Renal pelvis (tissue), 12 donors: ENCODE results near the gene ALG9. TPM values are rescaled to one million over a fixed set of nuclear protein-coding genes. Genes with fewer than 3 reads are reported as not detected.

Experiments used
- DNase-seq: peaks from one replicate; pipeline ENCODE4 v3.0.0-alpha.2; 2013
- long read RNA-seq, 16 experiments: transcript quantifications; one replicate each; lab custom pipeline, GENCODE V29; 2026
- polyA plus RNA-seq, 3 donors: library from polyadenylated mRNA; unstranded; fragments of 120-200 nt; gene quantifications; one replicate each; pipeline ENCODE4 v1.2.1, GENCODE V29; 2013; ENCODE audit not compliant: insufficient read length in 3 of 3

The ALG9 gene
- polyA plus RNA-seq: 10 to 100 TPM; 41.8 to 50.8 (median 46.3) TPM
- long read RNA-seq, donor 1, partial matches to known transcripts: 0 of 1 reads
- long read RNA-seq, donor 1, other reads (novel, unspliced or antisense): 0 of 1 reads
- long read RNA-seq, donor 2, partial matches to known transcripts: 0 of 6 reads
- long read RNA-seq, donor 2, other reads (novel, unspliced or antisense): 0 of 6 reads
- long read RNA-seq, donor 3, partial matches to known transcripts: 0 of 3 reads
- long read RNA-seq, donor 3, other reads (novel, unspliced or antisense): 0 of 3 reads
- long read RNA-seq, donor 4, partial matches to known transcripts: 0 of 2 reads
- long read RNA-seq, donor 4, other reads (novel, unspliced or antisense): 0 of 2 reads
- long read RNA-seq, donor 5, partial matches to known transcripts: 0 of 3 reads
- long read RNA-seq, donor 5, other reads (novel, unspliced or antisense): 0 of 3 reads
- long read RNA-seq, donor 6, partial matches to known transcripts: 0 of 7 reads
- long read RNA-seq, donor 6, other reads (novel, unspliced or antisense): 0 of 7 reads
- long read RNA-seq, donor 7, partial matches to known transcripts: 0 of 6 reads
- long read RNA-seq, donor 7, other reads (novel, unspliced or antisense): 0 of 6 reads
- long read RNA-seq, donor 8, partial matches to known transcripts: 0 of 2 reads
- long read RNA-seq, donor 8, other reads (novel, unspliced or antisense): 0 of 2 reads
- long read RNA-seq, donor 9, partial matches to known transcripts: 6 of 10 reads
- long read RNA-seq, donor 9, other reads (novel, unspliced or antisense): 0 of 10 reads
- long read RNA-seq, donor 10, partial matches to known transcripts: 0 of 3 reads
- long read RNA-seq, donor 10, other reads (novel, unspliced or antisense): 0 of 3 reads
- long read RNA-seq, donor 11, partial matches to known transcripts: 0 of 2 reads
- long read RNA-seq, donor 11, other reads (novel, unspliced or antisense): 0 of 2 reads
- long read RNA-seq, donor 12, partial matches to known transcripts: 0 of 8 reads
- long read RNA-seq, donor 12, other reads (novel, unspliced or antisense): 0 of 8 reads
- long read RNA-seq, donor 13, partial matches to known transcripts: 0 of 1 reads
- long read RNA-seq, donor 13, other reads (novel, unspliced or antisense): 0 of 1 reads
- long read RNA-seq, donor 14: 0 reads
- long read RNA-seq, donor 15, partial matches to known transcripts: 7 of 10 reads
- long read RNA-seq, donor 15, other reads (novel, unspliced or antisense): 0 of 10 reads
- long read RNA-seq, donor 16, partial matches to known transcripts: 0 of 6 reads
- long read RNA-seq, donor 16, other reads (novel, unspliced or antisense): 0 of 6 reads

DNA sequence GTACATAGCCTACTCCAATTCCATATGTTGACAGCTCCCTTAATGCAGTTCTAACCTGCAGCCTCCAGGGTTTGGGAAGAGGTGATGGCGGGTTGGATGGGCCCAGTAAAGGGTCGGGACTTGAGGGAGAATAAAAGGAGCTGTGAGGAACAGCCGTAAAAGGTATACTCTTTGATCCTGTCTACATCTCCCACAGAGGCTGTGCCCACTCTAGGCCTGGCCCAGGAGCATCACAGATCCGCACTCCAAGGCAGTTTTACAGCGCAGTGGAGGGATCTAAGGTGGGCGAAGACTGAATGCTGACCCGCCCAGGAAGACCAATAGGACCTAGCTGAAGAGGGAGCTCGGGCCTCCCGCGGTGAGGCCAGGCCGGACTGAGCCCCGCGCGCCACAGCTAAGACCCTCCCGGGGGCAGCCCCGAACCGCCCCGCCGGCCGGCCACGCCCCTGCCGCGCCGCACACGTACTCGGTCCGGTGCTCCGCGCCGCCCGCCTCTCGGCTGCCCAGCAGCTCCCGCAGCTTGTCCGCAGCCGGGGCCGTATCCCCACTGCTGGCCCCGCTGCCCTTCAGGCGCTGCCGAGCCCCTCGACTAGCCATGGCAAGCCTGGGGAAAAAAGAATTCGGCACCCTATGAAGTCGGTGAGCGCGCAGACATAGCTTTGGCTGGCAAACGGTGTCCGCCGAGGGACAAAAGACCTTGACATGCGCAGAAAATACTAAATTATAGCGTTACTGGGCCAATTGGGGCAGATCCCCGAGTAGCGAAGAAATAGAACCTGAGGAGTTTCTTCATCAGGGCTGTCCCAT is at the start of gene ALG9:
Gene ALG9, minus strand, starts transcription at position 696 of the 807 bp plus-strand sequence. Its CDS starts 99 bp downstream, at position 597.
- DNase-seq: peak; percentile 83

DNA sequence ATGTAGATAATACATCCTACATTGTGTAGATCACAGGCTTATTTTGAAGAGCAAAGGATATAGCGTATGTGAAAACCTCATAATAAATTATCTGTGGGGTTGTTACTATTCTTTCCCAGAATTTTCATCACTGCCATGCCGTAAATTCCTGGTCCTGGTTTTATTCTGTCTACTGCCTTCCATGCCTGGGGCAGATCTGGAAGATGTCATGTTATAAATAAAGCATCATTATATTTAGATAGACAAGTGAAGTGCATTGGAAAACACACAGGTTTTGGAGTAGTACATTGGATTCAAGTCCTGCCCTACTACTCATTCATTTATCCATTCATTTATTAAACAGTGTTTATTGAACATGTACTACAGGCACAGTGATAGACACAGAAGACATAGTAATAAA is 49.5 kb upstream of the ALG9 start:
- no peak for DNase-seq

GRCh38 chr11:111918390-111919256 is 47.2 kb upstream of the ALG9 start, which contains the start of gene C11orf52:
Gene C11orf52, plus strand, starts transcription at chr11:111918913. Its CDS starts 60 bp downstream, at chr11:111918973.
- peak; percentile 93 for DNase-seq

- no peak for DNase-seq
Measured at GRCh38 chr11:111917788-111918187, 46.4 kb upstream of the ALG9 start.

GRCh38 chr11:111917312-111917711 is 45.9 kb upstream of the ALG9 start:
- DNase-seq: no peak

DNA sequence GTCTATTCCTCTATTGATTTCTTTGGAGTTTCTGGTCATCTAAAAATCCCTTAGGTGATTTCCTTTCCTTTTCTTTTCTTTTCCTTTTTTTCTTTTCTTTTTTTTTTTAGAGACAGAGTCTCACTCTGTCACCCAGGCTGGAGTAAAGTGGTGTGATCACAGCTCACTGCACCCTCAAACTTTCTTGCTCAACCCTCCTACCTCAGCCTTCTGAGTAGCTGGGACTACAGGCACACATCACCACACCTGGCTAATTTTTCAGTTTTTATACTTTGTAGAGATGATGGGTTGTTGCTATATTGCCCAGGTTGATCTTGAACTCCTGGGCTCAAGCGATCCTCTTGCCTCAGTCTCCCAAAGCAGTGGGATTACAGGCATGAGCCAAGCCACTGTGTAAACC is 45.4 kb upstream of the ALG9 start:
- DNase-seq: no peak

DNA sequence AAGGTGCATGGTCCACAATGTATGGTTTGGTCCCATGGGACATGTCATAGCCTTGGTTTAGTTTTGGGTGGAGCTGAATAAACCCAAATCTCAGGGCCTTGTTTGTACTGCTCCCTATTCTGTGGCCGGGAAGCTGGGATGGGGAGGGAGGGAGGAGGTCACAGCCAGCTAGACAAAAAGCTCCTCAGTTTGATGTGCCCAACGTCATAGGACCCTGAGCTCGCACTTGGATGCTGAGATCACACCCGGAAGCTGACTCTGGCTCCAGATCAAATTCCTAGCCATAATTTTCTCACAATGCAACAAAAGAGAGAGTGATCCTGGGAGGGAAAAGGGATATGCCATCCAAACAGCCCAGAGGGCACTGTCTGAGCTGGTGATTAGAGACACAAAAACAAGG is 42.6 kb upstream of the ALG9 start:
- peak; percentile 68 for DNase-seq

DNA sequence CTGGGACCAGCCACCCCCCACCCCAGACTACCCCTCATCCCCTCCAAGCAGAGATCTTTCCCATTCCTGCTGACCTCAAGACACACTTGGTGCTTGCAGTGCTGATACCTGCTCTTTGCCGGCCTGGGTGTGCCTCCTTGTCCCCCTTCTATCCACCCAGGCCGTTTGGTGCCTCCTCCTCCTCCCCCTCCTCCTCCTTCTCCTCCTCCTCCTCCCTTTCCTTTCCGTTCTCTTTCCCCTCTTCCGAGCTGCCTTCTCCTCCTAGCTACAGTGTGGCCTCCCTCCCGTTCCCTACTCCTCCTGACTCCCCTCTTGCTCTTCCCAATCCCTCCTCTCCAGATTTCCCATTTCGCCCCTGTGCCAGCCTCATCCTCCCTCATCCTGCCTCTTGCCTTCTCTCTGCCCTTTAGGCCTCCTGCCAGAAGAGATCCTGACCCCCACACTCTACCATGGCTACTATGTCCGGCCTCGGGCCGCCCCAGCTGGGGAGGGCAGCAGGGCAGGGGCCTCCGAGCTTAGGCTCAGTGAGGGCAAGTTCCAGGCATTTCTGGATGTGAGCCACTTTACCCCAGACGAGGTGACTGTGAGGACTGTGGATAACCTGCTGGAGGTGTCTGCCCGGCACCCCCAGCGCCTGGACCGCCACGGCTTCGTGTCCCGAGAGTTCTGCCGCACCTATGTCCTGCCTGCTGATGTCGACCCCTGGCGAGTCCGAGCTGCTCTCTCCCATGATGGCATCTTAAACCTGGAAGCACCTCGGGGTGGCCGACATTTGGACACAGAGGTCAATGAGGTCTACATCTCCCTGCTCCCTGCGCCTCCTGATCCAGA is 41.9 kb upstream of the ALG9 start:
- no peak for DNase-seq

DNA sequence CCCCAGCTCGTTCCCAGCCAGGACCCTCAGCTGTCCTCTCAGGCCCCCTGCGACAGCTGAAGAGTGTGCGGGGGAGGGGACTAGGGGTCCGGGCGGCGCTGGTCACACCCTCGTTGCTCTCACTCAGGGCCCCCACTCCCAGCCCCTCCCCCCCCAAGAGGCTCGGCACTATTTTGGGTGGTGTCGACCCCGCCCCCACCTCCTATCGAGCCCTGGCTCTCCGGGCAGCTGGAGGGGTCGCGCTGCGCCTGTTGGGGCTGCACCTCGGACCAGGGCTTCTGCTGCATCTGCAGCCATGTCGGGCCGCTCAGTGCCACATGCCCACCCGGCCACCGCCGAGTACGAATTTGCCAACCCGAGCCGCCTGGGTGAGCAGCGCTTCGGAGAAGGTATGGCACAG is 41.2 kb upstream of the ALG9 start, which contains the start of gene HSPB2:
Gene HSPB2, plus strand, starts transcription at position 200 of the 400 bp plus-strand sequence. Its CDS starts 96 bp downstream, at position 296.
- DNase-seq: no peak

- DNase-seq: peak; percentile 65
Measured at GRCh38 chr11:111911563-111912401, 40.4 kb upstream of the ALG9 start, which contains the start of gene CRYAB. Gene CRYAB, minus strand, starts transcription at chr11:111911770. Its CDS starts 46 bp downstream, at chr11:111911724.

DNA sequence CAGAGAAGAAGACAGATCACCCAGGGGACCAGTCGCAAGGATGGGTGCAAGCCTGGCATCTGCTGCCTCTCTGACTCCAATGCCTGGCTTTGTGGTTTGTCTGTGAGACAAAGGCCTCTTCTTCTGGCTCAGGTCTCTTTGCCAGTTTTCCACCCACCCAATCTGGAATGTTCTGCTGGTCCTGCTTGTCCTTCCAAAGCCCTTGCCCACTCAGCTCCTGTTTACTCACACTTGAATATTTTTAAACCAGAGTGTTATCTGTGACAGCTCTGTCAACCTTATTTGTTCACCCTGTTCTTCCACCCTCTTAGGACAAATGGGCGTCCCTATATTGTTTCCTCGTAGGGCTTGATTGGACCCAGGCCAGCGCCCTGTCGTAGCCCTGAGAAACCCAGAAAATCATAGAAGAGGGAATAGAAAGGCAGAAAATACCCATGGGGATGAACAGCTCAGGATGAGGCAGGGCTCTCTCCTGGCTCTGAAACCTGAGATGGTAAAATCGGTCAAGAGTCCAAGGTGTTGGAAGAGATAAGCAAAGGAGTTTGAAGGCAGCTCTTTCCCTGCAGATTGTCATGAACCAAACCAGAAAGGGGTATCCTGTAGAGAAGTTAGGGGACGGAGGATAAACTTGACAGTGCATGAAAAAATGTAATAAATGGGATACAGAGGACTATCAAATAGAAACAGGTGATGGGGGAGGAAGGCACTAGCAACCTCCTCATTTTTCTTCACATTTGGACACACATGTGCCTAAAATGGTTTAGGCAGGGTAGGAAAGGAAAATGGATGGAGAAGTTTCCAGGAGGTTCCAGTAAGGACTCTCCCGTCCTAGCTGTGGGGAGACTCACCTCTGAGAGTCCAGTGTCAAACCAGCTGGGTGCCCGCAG is 39.5 kb upstream of the ALG9 start:
- DNase-seq: no peak

- no peak for DNase-seq
Measured at GRCh38 chr11:111909378-111909777, 38.0 kb upstream of the ALG9 start.

DNA sequence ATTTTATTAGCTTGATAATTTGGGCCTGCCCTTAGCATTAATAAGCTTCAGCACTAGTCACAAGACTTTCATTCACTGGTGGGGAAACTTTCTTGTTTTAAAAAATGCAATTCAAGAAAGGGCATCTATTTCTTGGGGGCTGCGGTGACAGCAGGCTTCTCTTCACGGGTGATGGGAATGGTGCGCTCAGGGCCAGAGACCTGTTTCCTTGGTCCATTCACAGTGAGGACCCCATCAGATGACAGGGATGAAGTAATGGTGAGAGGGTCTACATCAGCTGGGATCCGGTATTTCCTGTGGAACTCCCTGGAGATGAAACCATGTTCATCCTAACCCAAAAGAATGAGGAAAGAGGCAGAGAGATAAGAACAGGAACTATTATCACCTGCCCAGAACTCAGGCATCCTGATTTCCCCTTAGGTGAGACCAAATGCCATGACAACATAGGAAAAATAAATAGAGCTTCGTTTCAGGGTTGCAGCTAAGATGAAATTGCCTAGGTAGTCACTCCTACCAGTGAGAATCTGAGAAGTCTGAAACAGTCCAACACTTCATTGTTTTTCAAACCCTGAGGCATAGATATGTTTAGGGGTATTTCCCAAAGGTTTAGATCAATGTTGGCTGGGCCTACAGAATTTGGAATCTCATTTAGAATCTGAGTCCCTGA is 37.4 kb upstream of the ALG9 start:
- no peak for DNase-seq

GRCh38 chr11:111906680-111907079 is 35.3 kb upstream of the ALG9 start:
- no peak for DNase-seq

DNA sequence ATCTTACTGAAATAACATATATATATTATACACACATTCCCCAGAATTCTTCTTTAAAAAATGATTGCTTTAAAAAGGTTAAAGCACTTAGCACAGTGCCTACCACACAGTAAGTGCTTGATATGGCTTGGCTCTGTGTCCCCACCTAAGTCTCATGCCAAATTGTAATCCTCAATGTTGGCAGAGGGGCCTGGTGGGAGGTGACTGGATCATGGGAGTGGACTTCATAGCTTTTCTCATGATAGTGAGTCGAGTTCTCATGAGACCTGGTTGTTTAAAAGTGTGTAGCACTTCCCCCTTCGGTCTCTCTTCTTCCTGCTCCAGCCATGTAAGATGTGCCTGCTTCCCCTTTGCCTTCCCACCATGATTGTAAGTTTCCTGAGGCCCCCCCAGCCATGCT is 34.0 kb upstream of the ALG9 start:
- no peak for DNase-seq

- no peak for DNase-seq
Measured at GRCh38 chr11:111886844-111887243, 15.5 kb upstream of the ALG9 start.
